Smooth muscle cell of bladder (primary cell): ENCODE results near the gene UBE2E1. TPM values are rescaled to one million over a fixed set of nuclear protein-coding genes. Genes with fewer than 3 reads are reported as not detected.

Source experiments
- total RNA-seq: library from RNA; depleted of rRNA; stranded (reverse); fragments of >200 nt; gene quantifications from 2 replicates; pipeline ENCODE4 v1.2.3, GENCODE V29; 2014

Gene UBE2E1
- 73.6 and 75.1 TPM in 2 replicates for total RNA-seq

GRCh38 chr3:23805633-23806533, at the start of gene UBE2E1:
Gene UBE2E1, plus strand, starts transcription at chr3:23805955. Its CDS starts 1,315 bp downstream, at chr3:23807270.

GRCh38 chr3:23916886-23917678, 111.3 kb downstream of the UBE2E1 start, which contains the start of the genes NKIRAS1 and RPL15:
Gene NKIRAS1, minus strand, starts transcription at chr3:23916990. Its CDS starts 6,086 bp downstream, at chr3:23910904.
Gene RPL15, plus strand, starts transcription at chr3:23917132. Its CDS starts 728 bp downstream, at chr3:23917860.

Other genes starting within 250 kb of the UBE2E1 start
- 8.0 and 13.1 TPM in 2 replicates for gene NKIRAS1, start 111.0 kb downstream of the UBE2E1 start, total RNA-seq
- gene RPL15, start 111.2 kb downstream of the UBE2E1 start, total RNA-seq: 2,102 and 2,172 TPM in 2 replicates
- 27.4 and 31.6 TPM in 2 replicates for gene NR1D2, start 139.3 kb downstream of the UBE2E1 start, total RNA-seq